ENCODE results near the gene NAA38.

GRCh38 chr17:7814969-7815368 lies 42.4 kb downstream of the NAA38 start:
- TF ChIP-seq CTCF (conservative IDR thresholded peaks at IDR 0.05 in 1 of 2, IDR thresholded peaks at IDR 0.05 in 1 of 2; ENCODE audit: extremely low read depth in 1 of 2, insufficient read depth in 1 of 2, low read depth in 1 of 2, low read length in 2 of 2) (no peak), EZH2 (IDR thresholded peaks at IDR 0.05; ENCODE audit: borderline replicate concordance, low read length) (no peak)
